Activated CD4-positive, alpha-beta T cell treated with anti-CD3 and anti-CD28 coated beads, Interleukin-2, amount 10 ng/mL, durations not matched to agents 7 days and 5 days (primary cell): ENCODE measurements around the gene ELAVL3. TPM values are rescaled to one million over a fixed set of nuclear protein-coding genes. Genes with fewer than 3 reads are reported as not detected.
"Not testable (repeated sequence)": the region's sequence is repeated elsewhere in the genome, so short reads cannot be mapped to it uniquely, and the experiment has no call there.

Experiments used
- CTCF ChIA-PET: fragments of 350-600 bp; sonication (Branson Sonifier 250); formaldehyde crosslinking; loops from one replicate; lab custom pipeline; 2021; ENCODE audit warnings: antibody characterized with exemption; lab: Charles Lee
- POLR2A ChIA-PET: fragments of 350-600 bp; sonication (Branson Sonifier 250); formaldehyde crosslinking; loops from one replicate; lab custom pipeline; 2021; ENCODE audit warnings: antibody characterized with exemption; lab: Charles Lee
- DNase-seq: peaks from one replicate; pipeline ENCODE4 v3.0.0-alpha.2; 2020
- H3K27ac Mint-ChIP-seq: one replicate; pipeline ENCODE4 v1.8.0; 2021; ENCODE audit warnings: mild to moderate bottlenecking, moderate library complexity, mixed read lengths
- H3K27me3 Mint-ChIP-seq: one replicate; pipeline ENCODE4 v1.8.0; 2021; ENCODE audit warnings: mixed read lengths
- H3K36me3 Mint-ChIP-seq: one replicate; pipeline ENCODE4 v1.8.0; 2021; ENCODE audit warnings: low read depth, mixed read lengths
- H3K4me1 Mint-ChIP-seq: one replicate; pipeline ENCODE4 v1.8.0; 2021; ENCODE audit warnings: mixed read lengths
- H3K4me3 Mint-ChIP-seq: one replicate; pipeline ENCODE4 v1.8.0; 2021; ENCODE audit warnings: mild to moderate bottlenecking, moderate library complexity, mixed read lengths
- H3K9me3 Mint-ChIP-seq: one replicate; pipeline ENCODE4 v1.8.0; 2021; ENCODE audit warnings: mixed read lengths
- total RNA-seq, 2 experiments: library from RNA; stranded (reverse); gene quantifications; one replicate each; pipeline ENCODE4 v1.2.3, GENCODE V29; 2021

The ELAVL3 gene
- total RNA-seq, 2 experiments from 2014 or later = 0.50 TPM; not detected in 1

DNA sequence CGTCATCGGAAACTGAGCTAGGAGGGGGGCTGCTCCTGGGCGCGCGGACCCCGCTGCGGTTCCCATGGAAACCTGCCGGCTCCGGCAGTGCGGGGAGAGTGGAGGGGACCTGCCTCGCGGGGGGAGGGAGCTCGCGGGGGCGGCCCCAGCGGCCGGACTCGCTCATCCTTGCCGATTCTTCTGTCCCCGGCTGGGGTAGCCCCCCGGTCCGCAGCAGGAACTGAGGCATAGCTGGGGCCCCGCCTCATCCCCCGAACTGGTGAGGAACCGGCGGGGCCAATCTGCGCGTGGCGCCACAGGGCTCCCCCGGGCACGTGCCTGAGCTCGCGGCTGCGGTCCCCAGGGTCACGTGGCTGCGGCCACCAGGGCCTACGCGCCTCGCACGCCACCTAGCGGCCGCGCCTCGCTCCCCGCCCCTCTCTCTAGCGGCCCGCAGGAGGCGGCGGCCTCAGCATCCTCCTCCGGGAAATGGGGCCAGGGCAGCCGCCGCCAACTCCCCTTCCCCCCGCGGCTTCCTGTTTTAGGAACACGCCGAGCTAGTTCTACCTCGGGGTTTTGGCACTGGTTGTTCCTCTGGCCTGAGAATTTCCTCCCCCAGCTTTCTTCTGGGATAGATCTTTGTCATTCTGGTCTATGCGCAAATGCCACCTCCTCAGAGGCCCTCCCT lies 1.7 kb upstream of the ELAVL3 start:
- H3K4me1 Mint-ChIP-seq = peaks cover 24% of the 10 kb centered on the region
- ChIA-PET POLR2A (no interaction called here), CTCF (interaction anchor here (0.5 to 2.0 kb wide), 54 partner anchors 8 to 546 kb away, joined by 3 to 36 read pairs (median 4); partner anchors contain the start of genes ECSIT, ELOF1, EPOR and ODAD3)

DNA sequence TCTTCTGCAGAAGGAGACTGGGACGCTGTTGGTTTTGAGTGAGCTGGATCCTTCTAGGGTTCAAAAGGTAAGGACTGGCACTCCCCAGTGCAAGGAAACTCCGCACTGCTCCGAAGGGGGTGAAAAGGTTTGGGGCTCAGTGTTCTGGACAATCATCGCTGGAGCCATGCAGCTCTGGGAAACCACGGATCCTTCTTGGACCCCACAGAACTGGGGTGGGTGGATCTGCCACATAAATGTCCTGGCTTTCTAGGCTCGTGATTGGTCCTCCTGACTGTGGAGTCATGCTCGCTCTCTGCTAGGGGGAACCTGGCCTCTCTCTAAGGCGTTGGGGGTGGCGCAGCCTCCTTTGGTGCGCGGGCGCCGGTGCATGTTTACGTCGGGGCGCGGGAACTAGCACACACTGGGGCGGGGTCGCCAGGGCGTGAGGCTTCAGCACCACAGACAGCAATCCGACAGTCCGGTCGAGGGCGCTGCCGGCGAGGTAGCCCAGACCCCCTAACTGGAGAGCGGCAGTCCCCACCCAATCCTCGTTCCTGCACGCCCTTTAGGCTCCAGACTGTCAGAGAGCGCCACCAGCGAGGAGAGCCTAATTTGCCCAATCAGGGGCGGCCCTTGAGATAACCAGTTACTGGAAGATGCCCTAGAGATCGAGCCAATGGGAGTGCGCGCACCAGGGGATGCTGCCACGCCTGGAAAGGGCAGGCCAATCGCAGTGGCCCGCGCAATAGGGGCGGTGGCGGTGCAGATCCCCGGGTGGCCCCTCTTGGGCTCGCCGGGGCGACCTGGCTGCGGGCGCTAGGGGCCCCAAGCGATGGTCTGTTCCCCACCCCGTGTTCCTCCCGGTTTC lies 913 bp upstream of the ELAVL3 start:
- peak; percentile 67 for DNase-seq
- ChIA-PET CTCF (interaction anchor here (0.5 to 2.0 kb wide), 48 partner anchors 9 to 545 kb away, joined by 3 to 36 read pairs (median 4); partner anchors contain the start of genes ECSIT, ELOF1, EPOR and ODAD3), POLR2A (no interaction called here)
- Mint-ChIP-seq H3K4me1 (peaks cover 24% of the 10 kb centered on the region), H3K36me3 (peaks cover 7% of the 10 kb centered on the region), H3K9me3 (no peaks in the 10 kb centered on the region), H3K27ac (peak overlapping the region; percentile 62), H3K27me3 (peaks cover 38% of the 10 kb centered on the region), H3K4me3 (peak overlapping the region; percentile 51)

More for the DNA sequence above, 1.7 kb upstream of the ELAVL3 start:
- Mint-ChIP-seq H3K27ac (peak overlapping the region; percentile 62), H3K36me3 (peaks cover 7% of the 10 kb centered on the region), H3K9me3 (no peaks in the 10 kb centered on the region), H3K4me3 (peak overlapping the region; percentile 51), H3K27me3 (peaks cover 31% of the 10 kb centered on the region)
- DNase-seq = peak; percentile 83

DNA sequence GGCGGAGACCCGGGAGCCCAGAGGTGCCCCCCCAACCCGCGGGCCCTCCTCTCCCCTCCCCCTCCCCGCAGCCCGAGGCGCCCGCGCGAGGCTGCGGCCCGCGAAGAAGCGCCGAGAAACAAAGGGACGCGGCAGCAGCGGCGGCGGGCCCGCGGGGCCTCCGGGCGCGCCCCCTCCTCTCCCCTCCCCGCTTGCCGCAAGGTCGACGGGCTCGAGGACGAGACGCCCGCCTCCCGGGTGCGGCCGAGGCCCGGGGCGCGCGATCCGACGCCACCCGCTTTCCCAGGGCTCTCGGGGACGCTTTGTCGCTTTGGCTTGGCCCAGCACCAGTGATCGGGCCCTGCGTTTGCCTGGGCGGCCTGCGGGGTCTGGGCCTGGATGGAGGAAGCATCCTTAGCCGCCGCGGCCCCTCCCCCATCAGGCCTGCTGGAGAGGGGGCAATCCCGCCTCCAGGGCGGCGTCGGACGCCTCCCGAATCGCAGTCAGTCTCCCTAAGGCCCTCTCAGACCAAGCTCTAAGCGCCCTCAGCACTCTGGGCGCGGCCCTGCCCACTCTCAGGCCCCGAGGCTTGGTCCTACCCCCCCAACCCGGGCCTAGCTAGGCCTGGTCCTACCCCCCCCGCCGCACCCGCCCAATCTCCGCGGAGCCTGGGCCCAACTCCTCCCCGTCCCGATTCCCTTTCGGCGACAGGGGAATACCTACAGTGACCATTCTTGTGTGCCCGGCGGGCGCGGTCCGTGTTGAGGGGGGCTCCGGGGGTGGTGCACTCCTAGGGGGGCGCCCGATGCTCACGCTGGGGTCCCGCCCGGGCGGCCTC lies 740 bp downstream of the ELAVL3 start:
- H3K4me3 Mint-ChIP-seq = no peak overlapping the region

DNA sequence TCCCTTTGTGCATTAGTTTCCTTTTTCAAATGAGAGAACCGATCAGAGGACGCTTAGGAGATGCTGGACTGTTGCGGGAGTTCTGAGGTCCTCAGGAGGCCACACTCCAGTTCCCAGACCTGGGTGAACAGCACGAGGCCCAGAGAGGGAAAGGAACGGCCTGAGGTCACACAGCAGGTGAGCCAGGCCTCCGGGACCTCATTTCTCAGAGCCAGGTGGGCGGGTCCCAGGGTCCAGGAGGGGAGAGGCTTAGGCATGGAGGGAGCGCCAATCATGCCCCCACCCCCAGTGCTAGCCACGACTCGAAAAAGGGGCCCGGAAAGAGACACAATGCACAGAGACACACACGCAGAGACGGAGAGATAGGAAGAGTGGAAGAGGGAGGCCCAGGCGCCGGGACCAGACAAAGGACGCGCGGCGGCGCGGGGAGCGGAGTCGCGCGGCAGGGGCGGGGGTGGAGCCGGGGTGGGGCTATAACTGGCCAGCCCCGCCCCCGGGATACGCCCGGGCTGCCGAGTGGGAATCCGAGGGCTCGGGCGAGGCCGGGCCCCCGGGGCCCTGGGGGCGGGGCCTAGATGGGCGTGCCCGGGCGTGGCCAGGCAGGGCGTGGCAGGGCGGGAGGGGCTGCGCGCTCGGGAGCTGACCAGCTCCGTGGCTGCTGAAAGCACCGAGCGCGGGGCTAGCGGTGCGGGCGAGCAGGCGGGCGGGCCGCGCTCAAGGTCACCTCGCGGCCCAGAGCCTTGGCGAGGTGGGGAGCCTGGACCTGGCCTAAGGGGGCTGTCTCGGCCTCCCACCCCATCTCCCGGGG lies 1.6 kb downstream of the ELAVL3 start:
- POLR2A ChIA-PET = no interaction called here

More for the DNA sequence above, 740 bp downstream of the ELAVL3 start:
- no peaks in the 10 kb centered on the region for H3K9me3 Mint-ChIP-seq
- ChIA-PET POLR2A (no interaction called here), CTCF (interaction anchor here (1.2 kb wide), 1 partner anchor 45 kb away, joined by 4 read pairs; the partner anchor contains the start of gene PRKCSH)
- no peak overlapping the region for H3K27ac Mint-ChIP-seq
- DNase-seq = no peak
- H3K4me1 Mint-ChIP-seq = peaks cover 23% of the 10 kb centered on the region
- H3K27me3 Mint-ChIP-seq = peaks cover 43% of the 10 kb centered on the region
- peaks cover 7% of the 10 kb centered on the region for H3K36me3 Mint-ChIP-seq

DNA sequence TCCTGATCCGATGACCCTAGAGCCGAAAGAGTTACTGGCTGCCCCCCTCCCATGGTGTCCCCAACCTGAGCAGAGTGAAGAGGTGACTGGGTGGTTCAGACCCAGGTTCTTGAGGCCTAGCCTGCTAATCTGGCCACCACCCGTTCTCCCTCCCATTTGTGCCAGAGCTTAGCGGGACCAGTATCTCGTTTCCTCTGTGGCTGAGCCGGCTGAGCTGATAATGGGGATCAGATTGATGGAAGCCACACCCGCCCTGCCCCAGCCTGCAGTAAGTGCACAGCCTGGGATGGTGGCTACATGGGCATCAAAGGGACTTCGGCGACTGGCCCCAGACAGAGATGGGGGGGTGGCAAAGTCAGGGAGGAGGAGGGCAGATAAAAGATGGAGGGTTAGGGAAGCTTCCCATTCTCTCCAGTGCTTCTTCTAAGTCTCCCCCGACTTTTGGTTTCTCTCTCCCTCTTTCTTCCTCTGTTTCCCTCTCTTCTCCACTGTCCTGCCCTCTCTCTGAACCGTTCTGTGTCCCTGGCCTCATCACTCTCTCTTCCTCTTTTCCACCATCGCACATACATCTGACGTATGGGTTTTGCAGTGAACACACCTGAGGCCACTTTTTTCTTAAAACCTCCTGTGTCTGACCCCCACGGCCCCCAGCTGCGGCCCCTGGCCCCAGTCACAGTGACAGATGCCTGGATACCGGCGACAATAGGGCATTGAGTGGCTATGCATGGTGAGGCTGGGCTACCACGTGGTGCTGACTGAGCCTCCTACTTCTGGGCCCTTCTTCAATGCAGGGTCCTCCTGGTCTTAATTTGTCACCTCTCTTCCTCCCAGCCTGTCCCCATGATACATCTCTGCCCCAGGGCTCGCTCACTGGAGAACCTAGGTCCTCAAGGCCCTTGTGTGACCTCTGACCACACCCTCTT lies 2.4 kb downstream of the ELAVL3 start:
- Mint-ChIP-seq H3K27me3 (peaks cover 47% of the 10 kb centered on the region), H3K27ac (no peak overlapping the region), H3K4me3 (no peak overlapping the region), H3K36me3 (peaks cover 7% of the 10 kb centered on the region), H3K9me3 (no peaks in the 10 kb centered on the region), H3K4me1 (peaks cover 21% of the 10 kb centered on the region)
- CTCF ChIA-PET = no interaction called here
- POLR2A ChIA-PET = no interaction called here
- DNase-seq = no peak

More for the DNA sequence above, 1.6 kb downstream of the ELAVL3 start:
- H3K4me1 Mint-ChIP-seq = peaks cover 21% of the 10 kb centered on the region
- no peaks in the 10 kb centered on the region for H3K9me3 Mint-ChIP-seq
- CTCF ChIA-PET = no interaction called here
- peak overlapping the region; percentile 62 for H3K27ac Mint-ChIP-seq
- peak overlapping the region; percentile 32 for H3K4me3 Mint-ChIP-seq
- peaks cover 7% of the 10 kb centered on the region for H3K36me3 Mint-ChIP-seq
- peak; percentile 18 for DNase-seq
- H3K27me3 Mint-ChIP-seq = peaks cover 46% of the 10 kb centered on the region

DNA sequence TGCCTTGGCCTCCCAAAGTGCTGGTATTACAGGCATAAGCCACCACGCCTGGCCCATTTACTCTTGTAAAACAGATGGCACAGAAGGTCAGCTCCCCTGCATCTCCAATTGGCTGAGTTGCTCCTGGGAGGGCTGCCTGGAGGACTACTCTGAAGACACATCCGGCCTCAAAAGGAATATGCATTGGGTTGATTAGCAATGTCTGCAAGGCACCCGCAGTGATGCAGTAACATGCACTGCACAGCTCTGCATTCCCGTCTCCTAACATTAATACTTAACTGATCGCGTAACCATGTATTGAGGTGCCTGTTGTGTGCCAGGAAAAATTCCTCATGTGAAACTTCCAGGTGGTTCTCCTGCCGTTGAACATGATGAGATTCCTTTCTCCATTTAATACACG lies 5.0 kb downstream of the ELAVL3 start:
- H3K4me1 Mint-ChIP-seq = peaks cover 5% of the 10 kb centered on the region
- peaks cover 3% of the 10 kb centered on the region for H3K36me3 Mint-ChIP-seq
- H3K27ac Mint-ChIP-seq = no peak overlapping the region
- ChIA-PET POLR2A (interaction anchor here (0.6 kb wide), 1 partner anchor 23 kb away, joined by 8 read pairs; no protein-coding TSS in a partner anchor), CTCF (interaction anchor here (0.6 kb wide), 1 partner anchor 181 kb away, joined by 3 read pairs; no protein-coding TSS in a partner anchor)
- DNase-seq = no peak
- no peak overlapping the region for H3K4me3 Mint-ChIP-seq
- peaks cover 41% of the 10 kb centered on the region for H3K27me3 Mint-ChIP-seq
- no peaks in the 10 kb centered on the region for H3K9me3 Mint-ChIP-seq

DNA sequence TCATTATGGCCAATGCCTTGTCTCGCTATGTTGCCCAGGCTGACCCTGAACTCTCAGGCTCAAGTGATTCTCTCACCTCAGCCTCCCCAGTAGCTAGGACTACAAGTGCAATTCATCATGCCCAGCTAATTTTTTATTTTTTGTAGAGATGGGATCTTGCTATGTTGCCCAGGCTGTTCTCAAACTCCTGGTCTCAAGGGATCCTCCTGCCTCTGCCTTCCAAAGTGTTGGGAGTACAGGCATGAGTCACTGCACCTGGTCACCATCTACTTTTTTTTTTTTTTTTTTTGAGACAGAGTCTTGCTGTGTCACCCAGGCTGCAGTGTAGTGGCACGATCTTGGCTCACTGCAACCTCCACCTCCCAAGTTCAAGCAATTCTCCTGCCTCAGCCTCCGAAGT lies 5.5 kb downstream of the ELAVL3 start:
- H3K9me3 Mint-ChIP-seq, H3K27ac Mint-ChIP-seq, H3K4me3 Mint-ChIP-seq, DNase-seq, H3K4me1 Mint-ChIP-seq, H3K36me3 Mint-ChIP-seq: not testable (repeated sequence)
- CTCF ChIA-PET = interaction anchor here (0.6 kb wide), 1 partner anchor 181 kb away, joined by 3 read pairs; no protein-coding TSS in a partner anchor
- peaks cover 41% of the 10 kb centered on the region for H3K27me3 Mint-ChIP-seq
- POLR2A ChIA-PET = interaction anchor here (0.6 kb wide), 1 partner anchor 23 kb away, joined by 8 read pairs; no protein-coding TSS in a partner anchor

DNA sequence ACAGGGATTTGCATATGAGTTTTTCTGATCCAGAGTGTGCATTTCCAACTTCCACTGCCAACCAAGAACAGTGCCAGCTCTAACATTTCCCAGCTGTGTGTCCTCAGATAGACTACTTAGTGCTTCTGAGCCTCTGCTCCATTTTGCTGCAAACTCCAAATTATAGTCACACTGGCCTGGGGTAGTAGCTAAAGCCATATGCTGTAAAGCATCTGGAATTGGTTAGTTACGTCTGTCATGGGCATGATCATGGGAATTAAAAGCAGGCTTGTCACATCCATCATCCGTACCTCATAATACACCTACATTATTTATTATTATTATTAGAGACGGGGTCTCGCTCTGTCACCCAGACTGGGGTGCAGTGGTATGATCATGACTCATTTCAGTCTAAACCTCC lies 7.1 kb downstream of the ELAVL3 start:
- no peak for DNase-seq
- H3K4me1 Mint-ChIP-seq = no peaks in the 10 kb centered on the region

DNA sequence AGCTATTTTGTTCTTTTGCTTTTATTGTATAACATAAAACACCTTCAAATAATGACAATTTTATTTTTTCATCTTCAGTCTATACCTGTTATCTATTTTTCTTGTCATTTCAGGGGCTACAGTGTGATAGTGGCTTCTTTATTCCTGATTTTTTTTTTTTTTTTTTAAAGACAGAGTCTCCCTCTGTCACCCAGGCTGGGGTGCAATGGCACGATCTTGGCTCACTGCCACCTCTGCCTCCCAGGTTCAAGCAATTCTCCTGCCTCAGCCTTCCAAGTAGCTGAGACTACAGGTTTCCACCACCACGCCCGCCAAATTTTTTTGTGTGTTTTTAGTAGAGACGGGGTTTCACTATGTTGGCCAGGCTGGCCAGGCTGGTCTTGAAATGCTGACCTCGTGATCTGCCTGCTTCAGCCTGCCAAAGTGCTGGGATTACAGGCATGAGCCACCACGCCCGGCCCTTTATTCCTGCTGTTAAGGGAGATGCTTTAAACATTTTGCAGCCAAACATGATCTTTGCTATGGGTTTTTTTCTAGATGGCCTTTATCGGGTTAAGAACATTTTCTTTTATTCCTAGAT lies 12.5 kb downstream of the ELAVL3 start:
- H3K27ac Mint-ChIP-seq, H3K27me3 Mint-ChIP-seq, H3K9me3 Mint-ChIP-seq, H3K36me3 Mint-ChIP-seq, H3K4me3 Mint-ChIP-seq, DNase-seq, POLR2A ChIA-PET, H3K4me1 Mint-ChIP-seq: not testable (repeated sequence)
- CTCF ChIA-PET = interaction anchor here (0.9 to 2.3 kb wide), 3 partner anchors 9 to 25 kb away, joined by 3 to 11 read pairs (median 3); no protein-coding TSS in a partner anchor

More for the DNA sequence above, 7.1 kb downstream of the ELAVL3 start:
- no peak overlapping the region for H3K27ac Mint-ChIP-seq
- H3K36me3 Mint-ChIP-seq = no peaks in the 10 kb centered on the region
- CTCF ChIA-PET = interaction anchor here (0.6 to 2.1 kb wide), 2 partner anchors 9 to 635 kb away, joined by 4 to 10 read pairs; no protein-coding TSS in a partner anchor
- H3K9me3 Mint-ChIP-seq = no peaks in the 10 kb centered on the region
- peaks cover 36% of the 10 kb centered on the region for H3K27me3 Mint-ChIP-seq
- POLR2A ChIA-PET = interaction anchor here (0.6 kb wide), 1 partner anchor 11 kb away, joined by 3 read pairs; no protein-coding TSS in a partner anchor
- H3K4me3 Mint-ChIP-seq = no peak overlapping the region

DNA sequence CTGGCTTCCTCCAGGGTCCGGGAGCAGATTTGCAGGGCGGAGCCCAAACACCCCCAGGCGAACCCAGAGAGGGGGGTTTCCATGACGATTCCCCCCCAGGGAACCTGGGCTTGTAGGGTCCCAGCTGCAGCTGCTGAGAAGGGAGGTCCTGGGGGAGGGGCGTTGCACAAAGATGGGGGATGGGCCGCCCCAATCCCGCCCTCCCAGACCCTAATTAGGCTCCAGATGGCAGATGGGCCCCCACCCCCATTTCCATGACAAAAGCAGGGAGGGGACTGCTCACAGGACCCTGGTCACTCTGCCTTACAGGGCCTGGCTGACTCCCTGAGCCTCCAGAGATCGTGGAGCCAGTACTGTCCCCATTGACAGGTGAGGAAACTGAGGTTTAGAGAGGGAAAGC lies 15.2 kb downstream of the ELAVL3 start:
- Mint-ChIP-seq H3K4me1 (no peaks in the 10 kb centered on the region), H3K27me3 (peaks cover under 1% of the 10 kb centered on the region), H3K4me3 (no peak overlapping the region), H3K36me3 (no peaks in the 10 kb centered on the region), H3K27ac (no peak overlapping the region), H3K9me3 (no peaks in the 10 kb centered on the region)
- POLR2A ChIA-PET = no interaction called here
- CTCF ChIA-PET = no interaction called here
- DNase-seq = no peak
